ENCODE results near the gene LIMK2. TPM values are rescaled to one million over a fixed set of nuclear protein-coding genes. Genes with fewer than 3 reads are reported as not detected.

LIMK2 gene
- total RNA-seq, 2 donors from 2014 or later: 27.5 to 79.8 TPM

DNA sequence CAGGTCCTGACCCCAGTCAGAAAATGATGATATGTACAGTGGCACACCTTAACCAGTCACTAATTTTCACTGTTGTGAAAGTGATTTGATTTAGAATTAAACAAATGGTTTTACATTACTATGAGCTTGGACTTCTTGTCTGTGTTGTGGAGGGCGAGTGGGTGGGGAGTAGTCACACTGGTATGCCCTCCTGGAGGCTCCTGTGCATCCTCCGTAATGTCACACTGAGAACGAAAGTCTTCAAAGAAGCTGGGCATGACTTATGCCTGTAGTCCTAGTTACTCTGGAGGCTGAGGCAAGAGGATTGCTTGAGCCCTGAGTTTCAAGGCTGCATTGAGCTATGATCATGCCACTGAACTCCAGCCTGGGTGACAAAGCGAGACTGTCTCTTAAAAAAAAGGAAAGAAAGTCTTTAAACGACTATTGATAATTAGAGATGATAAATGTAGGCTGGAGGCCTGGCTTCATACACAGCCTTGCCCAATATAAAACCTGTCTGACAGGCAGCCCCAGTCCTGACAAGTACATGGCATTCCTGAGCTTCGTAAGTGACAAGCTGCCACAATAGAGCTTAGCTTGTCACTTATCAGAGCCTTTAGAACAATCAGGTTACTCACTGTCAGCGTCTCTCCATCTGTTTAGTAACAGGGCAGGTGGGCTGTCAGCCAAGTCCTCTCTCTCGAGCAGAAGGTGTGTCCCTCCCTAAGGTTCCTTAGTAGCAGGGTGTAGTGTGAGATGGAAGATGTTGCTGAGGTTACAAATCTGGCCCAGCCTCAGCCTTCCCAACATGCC lies 5.0 kb upstream of the LIMK2 start:
- no peak for TF ChIP-seq POLR2A (IDR thresholded peaks at IDR 0.05)
- TF ChIP-seq, protein P1, sequence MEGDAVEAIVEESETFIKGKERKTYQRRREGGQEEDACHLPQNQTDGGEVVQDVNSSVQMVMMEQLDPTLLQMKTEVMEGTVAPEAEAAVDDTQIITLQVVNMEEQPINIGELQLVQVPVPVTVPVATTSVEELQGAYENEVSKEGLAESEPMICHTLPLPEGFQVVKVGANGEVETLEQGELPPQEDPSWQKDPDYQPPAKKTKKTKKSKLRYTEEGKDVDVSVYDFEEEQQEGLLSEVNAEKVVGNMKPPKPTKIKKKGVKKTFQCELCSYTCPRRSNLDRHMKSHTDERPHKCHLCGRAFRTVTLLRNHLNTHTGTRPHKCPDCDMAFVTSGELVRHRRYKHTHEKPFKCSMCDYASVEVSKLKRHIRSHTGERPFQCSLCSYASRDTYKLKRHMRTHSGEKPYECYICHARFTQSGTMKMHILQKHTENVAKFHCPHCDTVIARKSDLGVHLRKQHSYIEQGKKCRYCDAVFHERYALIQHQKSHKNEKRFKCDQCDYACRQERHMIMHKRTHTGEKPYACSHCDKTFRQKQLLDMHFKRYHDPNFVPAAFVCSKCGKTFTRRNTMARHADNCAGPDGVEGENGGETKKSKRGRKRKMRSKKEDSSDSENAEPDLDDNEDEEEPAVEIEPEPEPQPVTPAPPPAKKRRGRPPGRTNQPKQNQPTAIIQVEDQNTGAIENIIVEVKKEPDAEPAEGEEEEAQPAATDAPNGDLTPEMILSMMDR (IDR thresholded peaks at IDR 0.05): no peak
- ATAC-seq (no peak), DNase-seq (peak in 2 of 4 donors; percentile 51 to 57)
- WGBS, 2 donors: 50 to 51% methylated on average over 8 of the region's 8 CpGs
- no peaks in the 10 kb centered on the region for H3K9me3 ChIP-seq
- H3K4me1 ChIP-seq: peaks cover 25% of the 10 kb centered on the region
- H3K36me3 ChIP-seq (replicated peaks in 1 of 2; ENCODE audit: insufficient read depth in 1 of 2, low read depth in 2 of 2): peaks cover under 1 to 4% of the 10 kb centered on the region in 2 donors
- no peaks in the 10 kb centered on the region for H3K27me3 ChIP-seq
- intact Hi-C loops (cut with DNase I): no loop called here
- no peak overlapping the region for H3K4me3 ChIP-seq
- H3K27ac ChIP-seq: peak overlapping the region in 2 of 4 donors; percentile 19 to 26

DNA sequence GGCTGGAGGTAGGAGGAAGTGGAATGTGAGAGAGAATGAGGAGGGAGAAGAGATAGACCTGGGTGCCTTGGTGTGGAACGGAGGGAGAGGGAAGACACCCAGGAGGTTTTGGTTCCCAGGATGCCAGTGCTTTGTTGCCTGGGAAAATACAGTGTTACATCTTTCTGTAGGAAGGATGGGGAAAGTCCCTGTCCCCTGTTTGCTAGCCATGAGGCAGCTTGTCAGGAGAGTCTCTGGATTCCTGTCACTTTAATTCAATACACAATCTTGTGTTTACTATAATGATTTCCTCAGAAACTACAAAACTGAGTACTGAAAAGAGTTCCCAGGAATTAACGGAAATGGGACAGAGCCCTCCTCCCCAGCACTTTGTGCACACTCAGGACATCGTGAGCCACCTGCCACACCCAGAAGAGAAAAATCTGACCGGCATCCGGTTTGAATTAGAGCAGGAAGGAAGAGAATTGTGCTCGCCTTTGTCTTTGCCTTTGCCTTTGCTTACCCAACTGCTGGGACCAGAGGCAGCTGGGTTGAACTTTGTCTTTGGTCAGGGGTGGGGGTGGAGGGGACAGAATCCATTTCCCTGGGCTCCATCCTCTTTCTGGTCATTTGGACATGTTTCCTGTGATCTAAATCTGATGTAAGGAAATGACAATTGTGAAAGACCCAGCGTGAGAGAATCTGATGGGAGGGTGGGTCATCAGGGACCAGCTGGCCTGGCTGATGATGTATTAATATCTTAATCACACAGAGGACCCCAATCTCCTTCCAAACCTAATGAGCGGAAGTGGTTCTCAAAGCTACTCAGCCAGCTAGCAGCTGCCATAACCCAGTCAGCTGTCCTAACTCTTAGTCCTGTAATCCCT lies 1.3 kb upstream of the LIMK2 start:
- H3K27me3 ChIP-seq: no peaks in the 10 kb centered on the region
- no peaks in the 10 kb centered on the region for H3K9me3 ChIP-seq
- no peaks in the 10 kb centered on the region for H3K36me3 ChIP-seq (replicated peaks in 1 of 2; ENCODE audit: insufficient read depth in 1 of 2, low read depth in 2 of 2)
- no peak for DNase-seq
- intact Hi-C loops (cut with DNase I): no loop called here
- WGBS, 2 donors: 57 to 71% methylated on average over 8 of the region's 8 CpGs
- H3K4me1 ChIP-seq: peaks cover 57% of the 10 kb centered on the region
- no peak for ATAC-seq
- no peak overlapping the region for H3K4me3 ChIP-seq
- TF ChIP-seq, protein P1 (IDR thresholded peaks at IDR 0.05): no peak
- TF ChIP-seq POLR2A (IDR thresholded peaks at IDR 0.05): no peak
- peak overlapping the region in 2 of 4 donors; percentile 83 to 84 for H3K27ac ChIP-seq

DNA sequence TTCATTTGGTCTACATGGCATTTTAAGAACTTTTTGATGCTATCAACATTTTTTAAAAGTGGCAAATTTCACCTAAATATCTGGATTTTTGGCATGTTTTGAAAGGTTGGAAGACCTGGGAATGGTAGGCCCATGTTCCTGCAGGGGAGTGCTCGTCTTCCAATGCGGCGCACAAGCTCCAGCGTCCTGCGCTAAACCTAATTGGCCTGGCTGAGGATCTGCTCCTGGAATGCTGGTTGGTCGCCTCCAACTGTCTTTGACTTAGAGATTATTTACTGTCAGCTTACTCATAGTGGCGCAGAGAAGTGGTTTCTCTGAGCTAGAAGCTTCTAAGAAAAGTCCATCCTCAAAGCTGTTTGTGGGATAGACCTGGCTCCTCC lies 626 bp upstream of the LIMK2 start:
- ATAC-seq: no peak
- intact Hi-C loops (cut with DNase I): no loop called here
- Histone ChIP-seq H3K4me3 (no peak overlapping the region), H3K4me1 (peaks cover 60% of the 10 kb centered on the region), H3K36me3 (replicated peaks in 1 of 2; ENCODE audit: insufficient read depth in 1 of 2, low read depth in 2 of 2) (no peaks in the 10 kb centered on the region), H3K27me3 (no peaks in the 10 kb centered on the region), H3K9me3 (no peaks in the 10 kb centered on the region), H3K27ac (peak overlapping the region; percentile 42 to 84 (median 76))
- no peak for DNase-seq
- 70% methylated on average over 7 of the region's 7 CpGs for WGBS, 2 donors
- TF ChIP-seq, protein P1 (IDR thresholded peaks at IDR 0.05): no peak
- no peak for TF ChIP-seq POLR2A (IDR thresholded peaks at IDR 0.05)

DNA sequence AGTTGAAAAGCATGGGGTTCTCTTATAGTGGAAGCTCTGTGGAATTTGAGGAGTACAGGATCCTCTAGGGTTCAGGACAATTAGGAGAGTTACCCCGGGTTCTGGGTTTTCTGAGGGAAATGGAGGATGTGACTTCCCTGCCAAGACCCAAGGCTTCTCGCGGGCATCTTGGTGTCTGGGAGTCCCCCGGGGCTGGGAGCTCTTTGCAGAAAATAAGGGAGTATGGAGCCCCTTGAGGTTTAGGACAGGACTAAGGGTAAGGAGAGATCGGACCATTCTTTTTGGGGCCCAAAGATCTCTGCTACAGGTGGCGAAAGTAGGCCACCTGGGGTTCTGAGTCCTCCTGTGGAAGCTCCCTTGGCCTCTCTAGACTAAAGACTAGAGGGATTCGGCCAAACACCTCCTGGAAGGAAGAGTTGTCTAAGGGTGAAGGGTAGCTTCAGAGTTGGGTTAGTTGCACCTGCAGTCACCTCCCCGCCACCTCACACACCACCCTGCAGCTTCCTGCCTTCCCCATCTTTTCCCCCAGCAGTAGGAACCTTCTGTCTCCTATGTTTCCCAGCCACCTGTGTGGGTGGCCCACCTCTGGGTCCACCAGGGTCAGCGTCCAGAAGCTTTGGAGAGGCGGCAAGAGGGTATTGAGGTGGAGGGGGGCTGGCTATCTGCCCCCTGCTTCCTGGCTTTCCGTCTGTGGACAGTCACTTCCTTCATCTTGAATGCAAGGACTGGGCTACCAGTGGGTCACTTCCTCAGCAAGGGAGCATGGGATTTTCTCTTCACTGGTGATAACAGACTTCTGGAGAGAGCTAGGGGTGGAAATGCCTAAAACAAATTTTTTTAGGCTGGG lies 908 bp downstream of the LIMK2 start:
- ATAC-seq (no peak), DNase-seq (no peak)
- TF ChIP-seq, protein P1 (IDR thresholded peaks at IDR 0.05): no peak
- TF ChIP-seq POLR2A (IDR thresholded peaks at IDR 0.05): no peak
- WGBS, 2 donors: 16 to 26% methylated on average over 11 of the region's 11 CpGs
- Histone ChIP-seq H3K4me1 (peaks cover 63% of the 10 kb centered on the region), H3K4me3 (peak overlapping the region; percentile 93 to 98), H3K36me3 (replicated peaks in 1 of 2; ENCODE audit: insufficient read depth in 1 of 2, low read depth in 2 of 2) (no peaks in the 10 kb centered on the region), H3K27ac (peak overlapping the region in 3 of 4 donors; percentile 79 to 84 (median 83)), H3K9me3 (no peaks in the 10 kb centered on the region), H3K27me3 (no peaks in the 10 kb centered on the region)
- intact Hi-C loops (cut with DNase I): no loop called here

All from body of pancreas (tissue), 4 donors.